ENCODE results near the gene MICB. TPM values are rescaled to one million over a fixed set of nuclear protein-coding genes. Genes with fewer than 3 reads are reported as not detected.
"Not testable (repeated sequence)": the region's sequence is repeated elsewhere in the genome, so short reads cannot be mapped to it uniquely, and the experiment has no call there.

The MICB gene
- 1 to 10 TPM in 6 of 10 donors, under 1 TPM in 4; 0.66 to 4.3 (median 1.6) TPM for total RNA-seq
- polyA plus RNA-seq: 1 to 10 TPM; 1.0 to 1.2 TPM
- long read RNA-seq, donor 1, partial matches to known transcripts: 0 of 1 reads
- long read RNA-seq, donor 1, other reads (novel, unspliced or antisense): 0 of 1 reads
- long read RNA-seq, donor 2: 0 reads
- long read RNA-seq, donor 3, transcript MICB-204 (6 exons, 2,411 nt): major isoform, 5 of 6 reads
- long read RNA-seq, donor 3, partial matches to known transcripts: 0 of 6 reads
- long read RNA-seq, donor 3, other reads (novel, unspliced or antisense): 0 of 6 reads

- ATAC-seq: peak; percentile 51 to 75 (median 64)
- 1 to 2% methylated on average over 63 to 64 of the region's 64 CpGs for WGBS, 2 donors
- intact Hi-C loops (cut with DNase I): loop anchor here in 5 of 10 donors (2.0 to 5.0 kb wide), 4 partner anchors 34 to 99 kb away; partner anchors contain the start of gene DDX39B (in 3 of the 5)
Measured at GRCh38 chr6:31497531-31498476, at the start of gene MICB. TSS of gene MICB (plus strand) at chr6:31498145. CDS start at chr6:31498194, 49 bp downstream.

GRCh38 chr6:31450751-31451150 lies 47.2 kb upstream of the MICB start:
- Histone ChIP-seq H3K9me3 (peaks cover 0 to 22% (median 6%) of the 10 kb centered on the region in 11 donors), H3K27ac (no peak overlapping the region), H3K36me3 (no peaks in the 10 kb centered on the region), H3K4me3 (no peak overlapping the region), H3K4me1 (no peaks in the 10 kb centered on the region), H3K27me3 (peaks cover 0 to 14% (median 0%) of the 10 kb centered on the region in 7 donors)
- intact Hi-C loops (cut with DNase I): no loop called here
- TF ChIP-seq CTCF (IDR thresholded peaks at IDR 0.05): no peak
- DNase-seq: no peak
- 53 to 62% methylated on average over 4 of the region's 4 CpGs for WGBS, 2 donors
- no peak for ATAC-seq

More at GRCh38 chr6:31497531-31498476, at the start of gene MICB:
- peaks cover 0 to 48% (median 24%) of the 10 kb centered on the region in 9 donors for H3K4me1 ChIP-seq
- no peak for TF ChIP-seq CTCF (IDR thresholded peaks at IDR 0.05)
- peak within 1 kb of the TSS in 5 of 10 donors; percentile 46 to 75 (median 58) for H3K27ac ChIP-seq
- H3K27me3 ChIP-seq: peaks cover 0 to 25% (median 7%) of the 10 kb centered on the region in 7 donors
- H3K4me3 ChIP-seq: peak within 1 kb of the TSS; percentile 30 to 74 (median 61)
- no peaks in the 10 kb centered on the region for H3K36me3 ChIP-seq
- peaks cover 0 to 6% (median 0%) of the 10 kb centered on the region in 11 donors for H3K9me3 ChIP-seq
- peak; percentile 63 to 74 for DNase-seq

- Histone ChIP-seq H3K36me3 (no peaks in the 10 kb centered on the region), H3K4me1 (no peaks in the 10 kb centered on the region), H3K4me3 (no peak overlapping the region), H3K27me3 (peaks cover 0 to 10% (median 0%) of the 10 kb centered on the region in 7 donors), H3K9me3 (peaks cover 0 to 22% (median 6%) of the 10 kb centered on the region in 11 donors), H3K27ac (no peak overlapping the region)
- no peak for DNase-seq
- intact Hi-C loops (cut with DNase I): no loop called here
- no peak for TF ChIP-seq CTCF (IDR thresholded peaks at IDR 0.05)
- no peak for ATAC-seq
Measured at GRCh38 chr6:31452859-31453258, 45.1 kb upstream of the MICB start.

- intact Hi-C loops (cut with DNase I): no loop called here
- no peak for DNase-seq
Measured at GRCh38 chr6:31453259-31453658, 44.7 kb upstream of the MICB start.

GRCh38 chr6:31459864-31460263 lies 38.1 kb upstream of the MICB start:
- ATAC-seq; H3K27me3 ChIP-seq; H3K27ac ChIP-seq; H3K4me3 ChIP-seq; intact Hi-C loops (cut with DNase I); H3K36me3 ChIP-seq; DNase-seq; H3K9me3 ChIP-seq: not testable (repeated sequence)
- peaks cover 0 to 33% (median 11%) of the 10 kb centered on the region in 9 donors for H3K4me1 ChIP-seq
- WGBS, 2 donors: 88 to 91% methylated on average over 5 of the region's 5 CpGs

More at GRCh38 chr6:31453259-31453658, 44.7 kb upstream of the MICB start:
- Histone ChIP-seq H3K36me3 (no peaks in the 10 kb centered on the region), H3K4me3 (no peak overlapping the region), H3K27me3 (peaks cover 0 to 10% (median 0%) of the 10 kb centered on the region in 7 donors), H3K4me1 (no peaks in the 10 kb centered on the region), H3K27ac (no peak overlapping the region), H3K9me3 (peaks cover 0 to 22% (median 6%) of the 10 kb centered on the region in 11 donors)
- WGBS, 2 donors: 72 to 85% methylated on average over 2 of the region's 2 CpGs
- TF ChIP-seq CTCF (IDR thresholded peaks at IDR 0.05): no peak
- ATAC-seq: no peak
